Neuronal stem cell (in vitro differentiated cells): ENCODE measurements around the gene ERCC8.

Experiments
- DNase-seq: peaks from one replicate; pipeline ENCODE4 v3.0.0-alpha.2; 2013; ENCODE audit warnings: low spot score
- H2AFZ ChIP-seq: one replicate; pipeline ENCODE4 v1.6.1; 2013; ENCODE audit warnings: mild to moderate bottlenecking, low read length, inconsistent platforms
- H2AK5ac ChIP-seq: 2 replicates; pipeline ENCODE4 v1.6.1; 2013; ENCODE audit warnings: low read depth, mild to moderate bottlenecking, inconsistent platforms, low read length, moderate library complexity, mixed read lengths
- H2BK120ac ChIP-seq: 2 replicates; pipeline ENCODE4 v1.6.1; 2013; ENCODE audit warnings: low read depth, mild to moderate bottlenecking, inconsistent platforms, low read length, moderate library complexity, mixed read lengths
- H2BK12ac ChIP-seq: one replicate; pipeline ENCODE4 v1.6.1; 2013; ENCODE audit warnings: low read length, inconsistent platforms
- H2BK15ac ChIP-seq: 2 replicates; pipeline ENCODE4 v1.6.1; 2013; ENCODE audit warnings: mild to moderate bottlenecking, low read length, inconsistent platforms, mixed read lengths
- H2BK5ac ChIP-seq: one replicate; pipeline ENCODE4 v1.6.1; 2013; ENCODE audit warnings: inconsistent platforms, mild to moderate bottlenecking, low read length, moderate library complexity
- H3K14ac ChIP-seq: one replicate; pipeline ENCODE4 v1.6.1; 2013; ENCODE audit warnings: low read length, inconsistent platforms
- H3K18ac ChIP-seq: 2 replicates; pipeline ENCODE4 v1.6.1; 2013; ENCODE audit warnings: low read length, inconsistent platforms
- H3K23ac ChIP-seq: 2 replicates; pipeline ENCODE4 v1.6.1; 2013; ENCODE audit warnings: low read depth, mild to moderate bottlenecking, mixed read lengths, low read length, inconsistent platforms; ENCODE audit not compliant: poor library complexity
- H3K27ac ChIP-seq: replicated peaks from 3 replicates; pipeline ENCODE4 v1.5.1; 2013; ENCODE audit warnings: low read length, inconsistent platforms
- H3K27me3 ChIP-seq, 3 experiments: 2 replicates each; pipeline ENCODE4 v1.6.1; 2013; ENCODE audit warnings: low read length in 3 of 3, mild to moderate bottlenecking in 2 of 3, inconsistent platforms in 1 of 3, low read depth in 1 of 3, mixed read lengths in 1 of 3, moderate library complexity in 1 of 3; ENCODE audit not compliant: control insufficient read depth in 3 of 3, insufficient read depth in 3 of 3
- H3K36me3 ChIP-seq, 2 donors: replicated peaks in 1 of 2; 2 replicates each; pipeline ENCODE4 v1.6.1; 2013; ENCODE audit warnings: low read length in 2 of 2; ENCODE audit not compliant: control insufficient read depth in 2 of 2, insufficient read depth in 2 of 2
- H3K4ac ChIP-seq: 2 replicates; pipeline ENCODE4 v1.6.1; 2013; ENCODE audit warnings: inconsistent platforms, mild to moderate bottlenecking, low read length, moderate library complexity
- H3K4me1 ChIP-seq, 2 donors: 1 replicate in 1 of 2; 2 replicates in 1 of 2; pipeline ENCODE4 v1.6.1; 2013; ENCODE audit warnings: low read length in 2 of 2, low read depth in 1 of 2; ENCODE audit not compliant: control insufficient read depth in 2 of 2, insufficient read depth in 1 of 2
- H3K4me2 ChIP-seq: one replicate; pipeline ENCODE4 v1.6.1; 2013; ENCODE audit warnings: mild to moderate bottlenecking, low read length, inconsistent platforms; ENCODE audit not compliant: insufficient read depth, poor library complexity, severe bottlenecking
- H3K4me3 ChIP-seq, 2 donors: 2 replicates each; pipeline ENCODE4 v1.5.1; 2013; ENCODE audit warnings: low read length in 2 of 2, mild to moderate bottlenecking in 2 of 2, inconsistent platforms in 1 of 2, moderate library complexity in 1 of 2
- H3K79me1 ChIP-seq: one replicate; pipeline ENCODE4 v1.6.1; 2013; ENCODE audit warnings: low read depth, mild to moderate bottlenecking, inconsistent platforms, low read length, moderate library complexity
- H3K9ac ChIP-seq: one replicate; pipeline ENCODE4 v1.6.1; 2013; ENCODE audit warnings: mild to moderate bottlenecking, low read depth, low read length, inconsistent platforms; ENCODE audit not compliant: poor library complexity
- H3K9me3 ChIP-seq, 2 donors: replicated peaks in 1 of 2; 2 replicates each; pipeline versions ENCODE3 to v1.6.1; 2013; ENCODE audit warnings: low read length in 2 of 2, mild to moderate bottlenecking in 2 of 2, inconsistent platforms in 1 of 2, low read depth in 1 of 2, mixed read lengths in 1 of 2, moderate library complexity in 1 of 2; ENCODE audit not compliant: control insufficient read depth in 2 of 2, insufficient read depth in 1 of 2
- H4K8ac ChIP-seq: one replicate; pipeline ENCODE4 v1.6.1; 2013; ENCODE audit warnings: low read depth, mild to moderate bottlenecking, inconsistent platforms, low read length, moderate library complexity
- H4K91ac ChIP-seq: one replicate; pipeline ENCODE4 v1.6.1; 2013; ENCODE audit warnings: low read length, low read depth, mild to moderate bottlenecking, inconsistent platforms; ENCODE audit not compliant: poor library complexity
- WGBS, 2 donors: extraction: QIAGEN DNeasy Blood & Tissue Kit; methylation state at CpG; one replicate each; pipeline ENCODE4 v1.1.7; 2013; ENCODE audit warnings: missing lambda C conversion rate in 2 of 2, mixed read lengths in 1 of 2; ENCODE audit not compliant: insufficient read length in 2 of 2, insufficient replicate concordance in 1 of 2; ENCODE audit errors: extremely low coverage in 2 of 2; 5-methylcytosine and 5-hydroxymethylcytosine counted together

The ERCC8 gene

GRCh38 chr5:60955239-60955638 lies 10.4 kb upstream of the ERCC8 start:
- no peak overlapping the region for H3K9ac ChIP-seq
- H3K4me3 ChIP-seq, result no peak overlapping the region
- no peak overlapping the region for H3K18ac ChIP-seq
- H2BK15ac ChIP-seq, result no peak overlapping the region
- H3K23ac ChIP-seq, result no peak overlapping the region
- H3K27ac ChIP-seq, result no peak overlapping the region
- no peak overlapping the region for H2BK5ac ChIP-seq
- peaks cover 0 to 8% of the 10 kb centered on the region in 2 donors for H3K9me3 ChIP-seq
- H3K4me2 ChIP-seq, result no peak overlapping the region
- no peak overlapping the region for H2AK5ac ChIP-seq
- no peaks in the 10 kb centered on the region for H3K79me1 ChIP-seq
- H3K14ac ChIP-seq, result no peak overlapping the region
- DNase-seq, result no peak
- H4K91ac ChIP-seq, result no peak overlapping the region
- H3K4ac ChIP-seq, result no peak overlapping the region
- no peak overlapping the region for H2AFZ ChIP-seq
- H3K4me1 ChIP-seq, result no peaks in the 10 kb centered on the region
- H2BK12ac ChIP-seq, result no peak overlapping the region
- no peaks in the 10 kb centered on the region for H3K36me3 ChIP-seq
- no CpG with 5 or more reads among the region's 3 CpGs for WGBS, 2 donors
- H4K8ac ChIP-seq, result no peak overlapping the region
- no peaks in the 10 kb centered on the region for H3K27me3 ChIP-seq
- H2BK120ac ChIP-seq, result no peak overlapping the region

DNA sequence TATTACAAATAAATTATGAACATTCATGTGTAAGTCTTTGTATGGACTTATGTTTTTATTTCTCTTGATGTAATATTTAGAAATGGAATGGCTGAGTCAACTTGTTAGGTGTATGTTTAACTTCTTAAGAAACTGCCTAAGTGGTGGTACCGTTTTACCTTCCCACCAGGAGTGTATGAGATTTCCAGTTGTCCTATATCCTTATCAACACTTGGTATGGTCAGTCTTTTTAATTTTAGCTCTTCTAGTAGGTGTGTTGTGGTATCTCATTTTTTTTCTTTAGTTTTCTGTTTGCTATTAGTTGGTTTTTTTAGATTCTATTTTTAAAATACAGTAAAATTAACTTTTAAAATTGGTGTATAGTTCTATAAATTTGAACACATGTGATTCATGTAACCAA lies 3.9 kb upstream of the ERCC8 start:
- peaks cover 0 to 5% of the 10 kb centered on the region in 2 donors for H3K4me1 ChIP-seq
- no peak overlapping the region for H3K14ac ChIP-seq
- no peak overlapping the region for H2BK12ac ChIP-seq
- no peak overlapping the region for H3K9ac ChIP-seq
- no peak overlapping the region for H3K23ac ChIP-seq
- no peak overlapping the region for H2BK5ac ChIP-seq
- H3K9me3 ChIP-seq, result no peaks in the 10 kb centered on the region
- H3K4me3 ChIP-seq, result no peak overlapping the region
- no peak overlapping the region for H3K18ac ChIP-seq
- H2AFZ ChIP-seq, result no peak overlapping the region
- no peak for DNase-seq
- no peak overlapping the region for H4K91ac ChIP-seq
- no peak overlapping the region for H4K8ac ChIP-seq
- no peaks in the 10 kb centered on the region for H3K36me3 ChIP-seq
- no CpG with 5 or more reads among the region's 1 CpG for whole genome bisulfite sequencing, 2 donors
- no peak overlapping the region for H3K4ac ChIP-seq
- no peak overlapping the region for H3K4me2 ChIP-seq
- H2BK15ac ChIP-seq, result no peak overlapping the region
- no peak overlapping the region for H2AK5ac ChIP-seq
- no peaks in the 10 kb centered on the region for H3K27me3 ChIP-seq
- no peak overlapping the region for H3K27ac ChIP-seq
- peaks cover 3% of the 10 kb centered on the region for H3K79me1 ChIP-seq
- H2BK120ac ChIP-seq, result no peak overlapping the region

- peak overlapping the region; percentile 88 for H3K18ac ChIP-seq
- H2BK15ac ChIP-seq, result no peak overlapping the region
- peak overlapping the region; percentile 82 to 86 for H3K4me3 ChIP-seq
- H3K79me1 ChIP-seq, result peaks cover 3% of the 10 kb centered on the region
- H4K8ac ChIP-seq, result no peak overlapping the region
- no peaks in the 10 kb centered on the region for H3K27me3 ChIP-seq
- H2BK12ac ChIP-seq, result no peak overlapping the region
- peaks cover 0 to 2% of the 10 kb centered on the region in 2 donors for H3K9me3 ChIP-seq
- no peak overlapping the region for H3K27ac ChIP-seq
- H3K4me1 ChIP-seq, result peaks cover 3 to 5% of the 10 kb centered on the region in 2 donors
- no CpG with 5 or more reads among the region's 18 CpGs for WGBS, 2 donors
- no peak overlapping the region for H3K23ac ChIP-seq
- DNase-seq, result peak; percentile 17
- peak overlapping the region; percentile 70 for H3K9ac ChIP-seq
- H4K91ac ChIP-seq, result no peak overlapping the region
- peak overlapping the region; percentile 90 for H2AFZ ChIP-seq
- no peak overlapping the region for H2BK120ac ChIP-seq
- H2BK5ac ChIP-seq, result no peak overlapping the region
- no peak overlapping the region for H3K4ac ChIP-seq
- H2AK5ac ChIP-seq, result no peak overlapping the region
- peaks cover 1 to 10% of the 10 kb centered on the region in 2 donors for H3K36me3 ChIP-seq
- peak overlapping the region; percentile 91 for H3K4me2 ChIP-seq
- H3K14ac ChIP-seq, result no peak overlapping the region
Observed at GRCh38 chr5:60945813-60946187, 930 bp upstream of the ERCC8 start.

- H3K27ac ChIP-seq, result no peak overlapping the region
- no peak for DNase-seq
- H2BK120ac ChIP-seq, result no peak overlapping the region
- H3K27me3 ChIP-seq, result no peaks in the 10 kb centered on the region
- H3K4me2 ChIP-seq, result no peak overlapping the region
- no peak overlapping the region for H3K4ac ChIP-seq
- no peak overlapping the region for H3K18ac ChIP-seq
- H2AFZ ChIP-seq, result no peak overlapping the region
- H3K36me3 ChIP-seq, result peaks cover 5 to 26% of the 10 kb centered on the region in 2 donors
- H3K79me1 ChIP-seq, result peaks cover 3% of the 10 kb centered on the region
- peaks cover 4 to 6% of the 10 kb centered on the region in 2 donors for H3K9me3 ChIP-seq
- H3K9ac ChIP-seq, result no peak overlapping the region
- H2BK12ac ChIP-seq, result no peak overlapping the region
- no peak overlapping the region for H2AK5ac ChIP-seq
- H3K23ac ChIP-seq, result no peak overlapping the region
- no peak overlapping the region for H4K8ac ChIP-seq
- WGBS, 2 donors, result no CpG with 5 or more reads among the region's 3 CpGs
- peaks cover 3 to 5% of the 10 kb centered on the region in 2 donors for H3K4me1 ChIP-seq
- no peak overlapping the region for H4K91ac ChIP-seq
- H3K14ac ChIP-seq, result no peak overlapping the region
- peak overlapping the region in 1 of 2 donors; percentile 82 for H3K4me3 ChIP-seq
- no peak overlapping the region for H2BK5ac ChIP-seq
- H2BK15ac ChIP-seq, result no peak overlapping the region
Observed at GRCh38 chr5:60943624-60944023, 1.2 kb downstream of the ERCC8 start.
